Stimulated activated CD4-positive, alpha-beta T cell treated with anti-CD3 and anti-CD28 coated beads, Interleukin-4, amount 100 ng/mL, for 24 hours (primary cell): ENCODE measurements around the gene ZNF22.

ENCODE experiments used
- DNase-seq: peaks from one replicate; pipeline ENCODE4 v3.0.0-alpha.2; 2020

ZNF22 gene

GRCh38 chr10:44965651-44966097, 35.0 kb upstream of the ZNF22 start:
- DNase-seq: no peak

GRCh38 chr10:44966129-44966815, 34.5 kb upstream of the ZNF22 start:
- DNase-seq: no peak

- no peak for DNase-seq
Measured at GRCh38 chr10:44966816-44967509, 33.8 kb upstream of the ZNF22 start.

- no peak for DNase-seq
Measured at GRCh38 chr10:44967616-44968015, 33.1 kb upstream of the ZNF22 start.

GRCh38 chr10:44968091-44968490, 32.6 kb upstream of the ZNF22 start:
- no peak for DNase-seq

GRCh38 chr10:44968500-44969400, 32.0 kb upstream of the ZNF22 start:
- no peak for DNase-seq

- no peak for DNase-seq
Measured at GRCh38 chr10:44969854-44970253, 30.9 kb upstream of the ZNF22 start.

GRCh38 chr10:44970812-44971395, 29.8 kb upstream of the ZNF22 start:
- no peak for DNase-seq

GRCh38 chr10:44971434-44971833, 29.3 kb upstream of the ZNF22 start:
- no peak for DNase-seq

- no peak for DNase-seq
Measured at GRCh38 chr10:44971935-44972757, 28.6 kb upstream of the ZNF22 start.

- DNase-seq: no peak
Measured at GRCh38 chr10:44972874-44973306, 27.8 kb upstream of the ZNF22 start.

GRCh38 chr10:44973323-44974081, 27.2 kb upstream of the ZNF22 start:
- DNase-seq: no peak

GRCh38 chr10:44974082-44974627, 26.6 kb upstream of the ZNF22 start:
- DNase-seq: no peak

- peak; percentile 59 for DNase-seq
Measured at GRCh38 chr10:44974628-44975430, 25.9 kb upstream of the ZNF22 start.

- no peak for DNase-seq
Measured at GRCh38 chr10:44975431-44976331, 25.0 kb upstream of the ZNF22 start.

GRCh38 chr10:44976352-44977198, 24.1 kb upstream of the ZNF22 start:
- DNase-seq: no peak

- no peak for DNase-seq
Measured at GRCh38 chr10:44977287-44978212, 23.2 kb upstream of the ZNF22 start.
